ENCODE data around the gene YIPF4. TPM values are rescaled to one million over a fixed set of nuclear protein-coding genes. Genes with fewer than 3 reads are reported as not detected.

Gene YIPF4
- total and polyA plus RNA-seq, 12 donors, result 8.4 to 69.3 (median 27.0) TPM

DNA sequence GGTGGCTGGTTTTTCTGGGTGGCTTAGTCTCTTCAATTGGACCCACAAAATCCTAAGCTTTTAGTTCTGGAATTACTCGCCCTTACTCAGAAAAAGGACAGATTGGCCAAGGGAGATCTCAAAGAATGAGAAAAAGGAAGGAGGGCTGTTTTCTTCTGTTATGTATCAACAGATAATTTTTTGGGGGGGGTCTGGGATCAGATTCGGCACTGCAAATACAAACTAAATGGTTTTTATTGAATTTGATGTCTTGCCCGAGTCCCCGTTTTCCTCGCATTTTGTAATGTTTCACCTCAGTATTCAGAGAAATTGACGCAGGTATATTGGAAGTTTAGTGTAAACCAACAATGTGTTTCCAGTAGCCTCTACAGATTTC, 762 bp downstream of the YIPF4 start:
- H3K4me1 ChIP-seq (replicated peaks in 1 of 2), result peaks cover 0 to 21% of the 10 kb centered on the region in 2 donors
- no peaks in the 10 kb centered on the region for H3K9me3 ChIP-seq (replicated peaks in 1 of 3)
- 7 to 20% (median 10%) methylated on average over 6 of the region's 6 CpGs for WGBS, 4 donors
- peak overlapping the region in 4 of 5 donors; percentile 66 to 88 (median 76) for H3K27ac ChIP-seq
- no peak for TF ChIP-seq POLR2A (IDR thresholded peaks at IDR 0.05)
- TF ChIP-seq, protein P1, sequence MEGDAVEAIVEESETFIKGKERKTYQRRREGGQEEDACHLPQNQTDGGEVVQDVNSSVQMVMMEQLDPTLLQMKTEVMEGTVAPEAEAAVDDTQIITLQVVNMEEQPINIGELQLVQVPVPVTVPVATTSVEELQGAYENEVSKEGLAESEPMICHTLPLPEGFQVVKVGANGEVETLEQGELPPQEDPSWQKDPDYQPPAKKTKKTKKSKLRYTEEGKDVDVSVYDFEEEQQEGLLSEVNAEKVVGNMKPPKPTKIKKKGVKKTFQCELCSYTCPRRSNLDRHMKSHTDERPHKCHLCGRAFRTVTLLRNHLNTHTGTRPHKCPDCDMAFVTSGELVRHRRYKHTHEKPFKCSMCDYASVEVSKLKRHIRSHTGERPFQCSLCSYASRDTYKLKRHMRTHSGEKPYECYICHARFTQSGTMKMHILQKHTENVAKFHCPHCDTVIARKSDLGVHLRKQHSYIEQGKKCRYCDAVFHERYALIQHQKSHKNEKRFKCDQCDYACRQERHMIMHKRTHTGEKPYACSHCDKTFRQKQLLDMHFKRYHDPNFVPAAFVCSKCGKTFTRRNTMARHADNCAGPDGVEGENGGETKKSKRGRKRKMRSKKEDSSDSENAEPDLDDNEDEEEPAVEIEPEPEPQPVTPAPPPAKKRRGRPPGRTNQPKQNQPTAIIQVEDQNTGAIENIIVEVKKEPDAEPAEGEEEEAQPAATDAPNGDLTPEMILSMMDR (IDR thresholded peaks at IDR 0.05), result no peak
- intact Hi-C loops (cut with DNase I), result no loop called here
- H3K36me3 ChIP-seq (replicated peaks in 1 of 2), result peaks cover 0 to 9% of the 10 kb centered on the region in 2 donors
- peak overlapping the region; percentile 84 to 100 (median 97) for H3K4me3 ChIP-seq
- no peaks in the 10 kb centered on the region for H3K27me3 ChIP-seq
- DNase-seq, result no peak

DNA sequence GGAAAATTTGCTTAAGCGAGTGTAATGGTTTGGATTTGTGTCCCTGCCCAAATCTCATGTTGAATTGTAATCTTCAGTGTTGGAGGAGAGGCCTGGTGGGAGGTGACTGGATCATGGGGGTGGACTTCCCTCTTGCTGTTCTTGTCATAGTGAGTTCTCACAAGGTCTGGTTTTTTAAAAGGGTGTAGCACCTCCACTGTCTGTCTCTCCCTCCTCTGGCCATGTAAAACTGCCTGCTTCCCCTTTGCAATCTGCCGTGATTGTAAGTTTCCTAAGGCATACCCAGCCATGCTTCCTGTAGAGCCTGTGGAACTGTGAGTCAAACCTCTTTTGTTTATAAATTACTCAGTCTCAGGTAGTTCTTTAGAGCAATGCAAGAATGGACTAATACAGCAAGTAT, 6.6 kb downstream of the YIPF4 start:
- Histone ChIP-seq H3K4me1 (replicated peaks in 1 of 2) (peaks cover 3 to 29% of the 10 kb centered on the region in 2 donors), H3K27ac (no peak overlapping the region), H3K27me3 (no peaks in the 10 kb centered on the region), H3K4me3 (no peak overlapping the region), H3K36me3 (replicated peaks in 1 of 2) (peaks cover 0 to 9% of the 10 kb centered on the region in 2 donors), H3K9me3 (replicated peaks in 1 of 3) (no peaks in the 10 kb centered on the region)
- TF ChIP-seq, protein P1 (IDR thresholded peaks at IDR 0.05), result no peak
- TF ChIP-seq POLR2A (IDR thresholded peaks at IDR 0.05), result no peak
- 77 to 94% (median 82%) methylated on average over 2 of the region's 2 CpGs for WGBS, 4 donors
- intact Hi-C loops (cut with DNase I), result no loop called here
- DNase-seq, result peak in 1 of 7 donors; percentile 7

DNA sequence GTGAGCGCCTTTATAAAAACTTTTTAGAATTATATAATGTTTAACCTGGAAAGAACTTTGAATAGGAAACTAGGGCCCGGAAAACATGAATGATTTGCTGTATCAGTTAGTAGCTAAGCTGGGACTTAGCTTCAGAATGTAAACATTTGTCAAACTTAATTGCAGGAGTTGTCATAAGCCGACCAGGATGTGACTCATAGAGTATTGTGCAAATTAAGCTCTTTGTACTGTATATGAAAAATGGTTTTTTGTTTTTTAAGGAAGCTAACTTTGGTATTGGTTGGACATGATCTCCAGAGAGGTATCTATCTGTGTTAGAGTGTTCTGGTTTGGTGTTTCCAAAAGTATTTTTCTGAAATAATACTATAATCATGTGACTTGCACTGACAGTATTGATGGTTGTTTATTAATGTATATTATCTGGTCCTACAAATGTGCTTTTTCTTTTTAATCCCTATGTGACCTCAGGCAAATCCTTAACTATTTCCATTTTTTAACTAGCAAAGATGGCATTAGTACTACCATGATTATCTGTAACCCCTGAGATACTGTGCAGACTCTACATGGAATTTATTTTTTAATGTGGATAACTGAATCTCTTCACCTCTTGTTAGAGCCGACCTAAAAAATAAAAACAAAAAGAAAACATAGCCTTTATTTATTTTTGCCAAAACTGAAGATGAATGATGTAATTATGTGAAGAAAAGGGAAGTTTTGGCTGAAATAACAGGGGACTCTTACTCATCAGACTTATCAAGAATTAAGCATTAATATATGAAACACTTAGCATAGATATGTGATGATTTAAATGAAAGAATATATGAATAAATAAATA, 11.7 kb downstream of the YIPF4 start:
- Histone ChIP-seq H3K27me3 (no peaks in the 10 kb centered on the region), H3K27ac (peak overlapping the region in 1 of 5 donors; percentile 58), H3K4me3 (no peak overlapping the region), H3K9me3 (replicated peaks in 1 of 3) (no peaks in the 10 kb centered on the region), H3K36me3 (replicated peaks in 1 of 2) (peaks cover 0 to 4% of the 10 kb centered on the region in 2 donors), H3K4me1 (replicated peaks in 1 of 2) (peaks cover 5 to 33% of the 10 kb centered on the region in 2 donors)
- whole genome bisulfite sequencing, 4 donors, result 40 to 45% (median 43%) methylated on average over 4 of the region's 4 CpGs
- TF ChIP-seq POLR2A (IDR thresholded peaks at IDR 0.05), result no peak
- TF ChIP-seq, protein P1 (IDR thresholded peaks at IDR 0.05), result no peak
- no peak for DNase-seq
- intact Hi-C loops (cut with DNase I), result no loop called here

DNA sequence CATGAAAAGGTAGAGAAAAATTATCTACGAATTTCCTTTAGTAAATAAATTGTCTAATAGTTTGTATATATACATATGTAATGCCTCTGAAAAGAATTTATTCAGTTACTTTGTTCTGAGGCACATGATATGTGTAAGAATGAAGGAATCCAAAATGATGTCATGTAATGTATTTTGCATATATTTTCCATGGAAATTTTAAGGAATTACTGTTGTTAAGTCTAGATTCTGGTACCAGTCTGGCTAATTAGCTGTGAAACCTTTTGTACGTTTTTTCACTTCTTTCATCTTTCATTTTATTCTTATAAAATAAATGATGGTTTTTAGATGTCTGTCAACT, 12.3 kb downstream of the YIPF4 start:
- 84 to 85% (median 85%) methylated on average over 2 of the region's 2 CpGs for WGBS, 4 donors
- Histone ChIP-seq H3K4me3 (no peak overlapping the region), H3K27me3 (no peaks in the 10 kb centered on the region), H3K36me3 (replicated peaks in 1 of 2) (peaks cover 0 to 5% of the 10 kb centered on the region in 2 donors), H3K9me3 (replicated peaks in 1 of 3) (no peaks in the 10 kb centered on the region), H3K27ac (no peak overlapping the region), H3K4me1 (replicated peaks in 1 of 2) (peaks cover 5 to 33% of the 10 kb centered on the region in 2 donors)
- intact Hi-C loops (cut with DNase I), result no loop called here
- TF ChIP-seq, protein P1 (IDR thresholded peaks at IDR 0.05), result no peak
- TF ChIP-seq POLR2A (IDR thresholded peaks at IDR 0.05), result no peak
- DNase-seq, result no peak

Data from adrenal gland (tissue), 12 donors.